GM21786 (cell line): ENCODE data around the gene C3orf62.
"Not testable (repeated sequence)": the region's sequence is repeated elsewhere in the genome, so short reads cannot be mapped to it uniquely, and the experiment has no call there.

Source experiments
- ATAC-seq: cut with Tn5 transposase; IDR thresholded peaks from one replicate; pipeline ENCODE4 v1.9.1; 2021; ENCODE audit not compliant: unreplicated experiment

The C3orf62 gene

DNA sequence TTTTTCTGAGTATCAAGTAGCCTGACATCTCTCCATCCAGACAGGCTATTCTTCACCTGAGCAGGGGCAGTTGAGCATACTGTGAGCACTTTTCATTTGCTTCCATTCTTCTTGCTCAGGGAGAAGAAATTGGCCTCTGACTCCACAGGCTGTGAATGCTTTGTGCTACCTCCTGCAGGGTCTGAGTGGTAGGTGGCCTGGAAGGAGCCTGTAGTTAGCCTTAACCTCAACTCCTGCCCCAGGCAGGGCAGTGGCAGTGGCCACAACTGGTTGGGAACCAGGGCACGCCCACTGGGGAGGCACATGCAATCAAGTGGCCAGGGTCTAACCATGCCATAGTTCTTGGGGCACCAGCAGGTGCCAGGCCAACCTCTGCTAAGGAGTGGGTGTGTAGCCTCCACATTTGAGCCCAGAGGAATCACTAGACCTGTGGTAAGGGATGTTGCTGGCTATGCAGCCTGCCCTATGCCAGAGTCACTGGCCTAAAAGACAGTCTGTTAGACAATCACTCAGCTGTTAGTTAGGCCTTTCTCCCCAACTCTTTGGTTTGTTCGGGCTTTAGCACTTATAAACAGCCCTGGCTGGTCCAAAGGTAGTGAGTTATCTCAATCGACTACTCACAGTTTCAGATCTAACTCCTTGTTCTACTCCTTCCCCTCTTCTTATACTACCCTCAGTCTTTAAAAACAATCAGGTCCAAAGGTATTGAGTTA, 7.4 kb downstream of the C3orf62 start:
- no peak for ATAC-seq

GRCh38 chr3:49266410-49267095, 10.5 kb downstream of the C3orf62 start:
- ATAC-seq = no peak

DNA sequence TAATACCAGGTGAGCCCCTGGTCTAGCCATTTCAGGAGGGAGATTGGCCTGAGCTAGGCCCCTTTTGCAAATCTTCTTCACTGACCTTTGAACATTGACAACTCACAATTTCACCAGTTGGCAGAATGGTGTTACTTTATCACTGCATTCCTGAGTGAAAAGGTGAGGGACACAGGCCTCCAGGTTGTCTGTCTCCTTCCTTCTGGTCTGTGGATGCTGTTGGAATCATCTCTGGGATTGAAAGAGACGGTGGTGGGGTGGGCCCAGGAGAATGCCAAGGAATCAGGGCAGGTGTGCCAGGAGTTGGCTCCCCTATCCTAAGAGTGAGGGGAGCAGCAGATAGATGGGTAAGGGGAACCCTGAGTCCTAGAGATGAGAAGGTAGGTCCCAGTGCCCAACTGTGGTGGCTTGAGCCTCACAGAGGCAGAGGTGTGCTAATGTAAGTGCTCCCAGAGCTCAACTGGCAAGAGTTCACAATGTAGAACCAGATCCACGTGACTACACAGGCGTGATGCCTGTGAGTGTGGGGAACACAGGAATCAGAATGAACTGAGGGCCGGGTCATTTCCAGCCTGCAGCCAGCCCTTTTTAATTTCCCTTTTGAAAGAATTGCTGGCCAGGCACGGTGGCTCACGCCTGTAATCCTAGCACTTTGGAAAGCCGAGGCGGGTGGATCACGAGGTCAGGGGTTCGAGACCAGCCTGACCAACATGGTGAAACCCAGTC, 11.2 kb downstream of the C3orf62 start:
- ATAC-seq = no peak

- ATAC-seq = no peak
These were observed 13.7 kb downstream of the C3orf62 start for GRCh38 chr3:49263159-49263889.

GRCh38 chr3:49260806-49261324, 16.2 kb downstream of the C3orf62 start:
- ATAC-seq = no peak

- ATAC-seq = no peak
These were observed 19.8 kb downstream of the C3orf62 start for GRCh38 chr3:49257187-49257586.

GRCh38 chr3:49255718-49256511, 21.1 kb downstream of the C3orf62 start:
- ATAC-seq = no peak

DNA sequence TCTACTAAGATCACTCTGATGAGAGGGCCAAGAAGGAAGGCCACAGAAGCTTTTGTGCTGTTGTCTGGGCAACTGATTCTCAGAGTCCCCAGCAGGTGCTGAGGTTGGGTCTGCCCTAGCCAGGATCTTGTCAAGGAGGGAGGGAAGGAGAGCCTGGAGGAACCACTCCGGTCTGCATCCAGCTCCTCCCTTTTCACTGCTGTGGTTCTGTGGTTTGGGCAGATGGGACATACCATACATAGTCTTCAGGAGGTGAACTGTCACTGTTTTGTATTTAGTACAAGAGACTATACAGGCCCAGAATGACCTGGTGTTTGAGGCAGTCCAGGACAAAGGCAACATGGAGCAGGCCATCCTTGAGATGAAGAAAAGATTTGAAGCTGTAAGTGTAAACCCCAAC, 21.9 kb downstream of the C3orf62 start:
- no peak for ATAC-seq

DNA sequence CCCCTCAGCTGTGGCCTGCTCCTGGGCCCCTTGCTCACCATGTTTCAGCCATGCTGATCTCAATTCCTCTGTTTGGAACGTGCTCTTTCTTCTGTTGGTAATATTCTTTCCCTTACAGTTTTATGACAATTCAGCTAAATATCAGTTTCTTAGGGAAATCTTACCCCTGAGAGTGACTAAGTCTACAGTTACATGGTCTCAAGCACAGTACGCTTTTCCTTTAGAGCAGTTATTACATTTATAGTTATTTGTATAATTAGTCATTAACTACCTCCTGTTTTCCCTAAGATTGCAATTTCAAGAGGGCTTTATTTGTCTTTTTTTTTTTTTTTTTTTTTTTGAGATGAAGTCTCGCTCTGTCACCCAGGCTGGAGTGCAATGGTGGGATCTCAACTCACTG, 23.5 kb downstream of the C3orf62 start:
- ATAC-seq = no peak

DNA sequence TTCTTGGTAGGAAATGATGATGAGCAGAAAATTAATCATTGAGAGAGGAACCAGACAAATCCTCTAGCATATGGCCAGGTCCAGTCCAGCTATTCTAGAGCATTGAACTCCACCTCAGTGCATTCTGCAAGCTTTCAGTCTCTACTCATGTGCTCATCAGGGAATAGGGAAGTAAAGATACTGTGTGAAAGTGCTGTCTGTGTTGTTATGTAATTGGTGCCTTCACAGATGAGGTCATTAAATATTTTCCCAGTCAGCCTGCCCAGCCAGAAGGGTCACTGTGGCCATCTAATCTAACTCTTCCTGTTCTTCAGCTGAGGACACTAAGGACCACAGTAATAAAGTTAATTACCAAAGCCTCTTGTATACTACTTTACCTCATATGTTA, 28.2 kb downstream of the C3orf62 start:
- no peak for ATAC-seq

DNA sequence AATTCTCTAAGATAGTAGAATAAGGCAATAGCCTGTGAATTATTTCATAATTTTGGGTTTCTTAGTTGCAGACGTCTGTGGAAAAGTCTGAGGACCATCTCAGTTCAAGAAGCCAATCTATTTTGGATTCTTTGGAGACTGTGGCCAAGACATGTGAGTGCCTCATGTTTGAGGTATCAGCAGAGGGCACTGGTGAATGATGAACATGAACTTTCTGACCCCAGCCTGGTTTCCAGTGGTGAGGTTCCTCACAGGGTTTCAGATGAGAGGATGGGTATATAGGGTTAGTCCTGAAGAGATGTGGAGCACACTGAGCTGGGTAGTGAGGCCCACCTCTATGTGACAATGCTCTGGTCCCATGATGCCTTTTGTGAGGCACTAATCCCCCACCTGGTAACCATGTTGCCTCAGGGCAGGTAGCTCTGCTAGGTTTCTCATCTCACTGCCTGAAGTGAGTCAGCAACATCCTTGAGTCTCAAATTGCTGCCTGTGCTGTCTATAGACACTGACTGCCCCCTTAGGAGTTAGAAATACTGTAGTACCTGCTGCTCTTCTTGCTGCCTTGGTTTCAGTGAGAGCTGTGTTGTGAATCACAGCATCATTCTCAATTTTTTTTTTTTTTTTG, 32.3 kb downstream of the C3orf62 start:
- no peak for ATAC-seq

GRCh38 chr3:49240091-49240490, 36.9 kb downstream of the C3orf62 start:
- ATAC-seq = not testable (repeated sequence)

- no peak for ATAC-seq
These were observed 38.5 kb downstream of the C3orf62 start for GRCh38 chr3:49238274-49239127.

DNA sequence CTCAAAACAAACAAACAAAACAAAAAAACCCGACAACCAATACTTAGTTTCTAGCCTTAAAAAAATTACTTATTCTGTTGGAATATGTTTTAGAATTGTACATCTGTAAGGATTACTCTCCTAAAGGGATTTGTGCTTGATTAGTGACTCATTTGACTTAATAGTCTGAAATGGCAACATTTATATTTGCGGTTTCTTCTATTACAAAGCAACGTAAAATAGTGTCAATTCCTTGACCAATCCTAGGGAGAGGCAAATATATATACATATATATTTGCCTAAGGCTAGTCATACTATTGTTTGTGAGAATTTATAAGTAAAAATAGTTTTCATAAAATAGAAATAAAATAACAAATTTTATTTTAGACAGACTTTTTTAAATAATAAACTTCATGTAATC, 39.7 kb downstream of the C3orf62 start:
- ATAC-seq = no peak

GRCh38 chr3:49236226-49236625, 40.8 kb downstream of the C3orf62 start:
- ATAC-seq = no peak

DNA sequence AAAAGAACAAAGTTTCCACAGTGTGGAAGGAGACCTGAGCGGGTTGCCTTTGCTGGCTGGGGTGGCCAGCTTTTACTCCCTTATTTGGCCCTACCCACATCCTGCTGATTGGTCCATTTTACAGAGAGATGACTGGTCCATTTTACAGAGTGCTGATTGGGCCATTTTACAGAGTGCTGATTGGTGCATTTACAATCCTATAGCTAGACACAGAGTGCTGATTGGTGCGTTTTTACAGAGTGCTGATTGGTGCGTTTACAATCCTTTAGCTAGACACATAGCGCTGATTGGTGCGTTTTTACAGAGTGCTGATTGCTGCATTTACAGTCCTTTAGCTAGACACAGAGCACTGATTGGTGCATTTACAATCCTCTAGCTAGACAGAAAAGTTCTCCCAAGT, 48.2 kb downstream of the C3orf62 start:
- not testable (repeated sequence) for ATAC-seq

GRCh38 chr3:49222002-49222401, 55.0 kb downstream of the C3orf62 start:
- ATAC-seq = no peak

DNA sequence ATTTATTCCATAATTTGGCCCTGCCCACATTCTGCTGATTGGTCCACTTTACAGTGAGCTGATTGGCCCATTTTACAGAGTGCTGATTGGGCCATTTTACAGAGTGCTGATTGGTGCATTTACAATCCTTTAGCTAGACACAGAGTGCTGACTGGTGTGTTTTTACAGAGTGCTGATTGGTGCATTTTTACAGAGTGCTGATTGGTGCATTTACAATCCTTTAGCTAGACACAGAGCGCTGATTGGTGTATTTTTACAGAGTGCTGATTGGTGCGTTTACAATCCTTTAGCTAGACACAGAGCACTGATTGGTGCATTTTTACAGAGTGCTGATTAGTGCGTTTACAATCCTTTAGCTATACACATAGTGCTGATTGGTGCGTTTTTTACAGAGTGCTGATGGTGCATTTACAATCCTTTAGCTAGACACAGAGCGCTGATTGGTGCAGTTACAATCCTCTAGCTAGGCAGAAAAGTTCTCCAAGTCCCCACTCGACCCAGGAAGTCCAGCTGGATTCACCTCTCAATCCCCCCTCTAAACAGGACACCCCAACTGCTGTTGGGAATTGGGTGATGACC, 56.0 kb downstream of the C3orf62 start:
- ATAC-seq = not testable (repeated sequence)

DNA sequence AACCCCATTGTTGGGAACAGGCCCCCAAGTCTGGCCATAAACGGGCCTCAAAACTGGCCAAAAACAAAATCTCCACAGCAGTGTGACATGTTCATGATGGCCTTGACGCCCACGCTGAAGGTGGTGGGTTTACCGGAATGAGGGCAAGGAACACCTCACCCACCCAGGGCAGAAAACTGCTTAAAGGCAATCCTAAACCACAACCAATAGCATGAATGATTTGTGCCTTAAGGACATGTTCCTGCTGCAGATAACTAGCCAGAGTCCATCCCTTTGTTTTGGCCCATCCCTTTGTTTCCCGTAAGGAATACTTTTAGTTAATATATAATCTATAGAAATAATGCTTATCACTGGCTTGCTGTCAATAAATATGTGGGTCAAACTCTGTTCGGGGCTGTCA, 57.9 kb downstream of the C3orf62 start:
- no peak for ATAC-seq
